Keratinocyte (primary cell): ENCODE measurements around the gene NFAT5. TPM values are rescaled to one million over a fixed set of nuclear protein-coding genes. Genes with fewer than 3 reads are reported as not detected.

Source experiments
- DNase-seq: peaks from one replicate; pipeline ENCODE4 v3.0.0-alpha.2; 2011; ENCODE audit warnings: low read depth, missing footprints, low spot score
- FAIRE-seq: peaks from 2 replicates; lab custom pipeline; 2011; peaks lifted over from hg19 to GRCh38; lab: Jason Lieb, UNC
- H2AFZ ChIP-seq: 2 replicates; pipeline ENCODE4 v1.6.0; 2012; ENCODE audit warnings: low read length, control low read depth, inconsistent platforms; ENCODE audit not compliant: control insufficient read depth
- H3K27ac ChIP-seq: 2 replicates; pipeline ENCODE4 v1.5.1; 2011; ENCODE audit warnings: low read length; ENCODE audit not compliant: control insufficient read depth, insufficient read depth
- H3K27me3 ChIP-seq: 3 replicates; pipeline ENCODE4 v1.6.0; 2011; ENCODE audit warnings: low read length; ENCODE audit not compliant: control insufficient read depth, insufficient read depth; ENCODE audit errors: extremely low read depth
- H3K36me3 ChIP-seq, 2 experiments: 2 replicates in 1 of 2; 3 replicates in 1 of 2; pipeline ENCODE4 v1.5.1; 2011; ENCODE audit warnings: low read length in 2 of 2, mild to moderate bottlenecking in 1 of 2; ENCODE audit not compliant: control insufficient read depth in 2 of 2, insufficient read depth in 2 of 2; ENCODE audit errors: extremely low read depth in 1 of 2
- H3K4me1 ChIP-seq: 3 replicates; pipeline ENCODE4 v1.5.1; 2011; ENCODE audit warnings: low read length; ENCODE audit not compliant: control insufficient read depth, insufficient read depth; ENCODE audit errors: extremely low read depth
- H3K4me2 ChIP-seq: 3 replicates; pipeline ENCODE4 v1.6.0; 2011; ENCODE audit warnings: low read depth, low read length; ENCODE audit not compliant: control insufficient read depth, insufficient read depth; ENCODE audit errors: extremely low read depth
- H3K4me3 ChIP-seq, 3 experiments: fragments of 200-600 bp in 1 of 3; sonication (generic) in 1 of 3; 2 replicates in 2 of 3; 3 replicates in 1 of 3; pipeline ENCODE4 v1.5.1; 2011 to 2016; ENCODE audit warnings: low read length in 3 of 3, mild to moderate bottlenecking in 3 of 3, control low read depth in 2 of 3, inconsistent platforms in 1 of 3, low read depth in 1 of 3, mixed read lengths in 1 of 3, mixed run types in 1 of 3, moderate library complexity in 1 of 3; ENCODE audit not compliant: control insufficient read depth in 2 of 3, insufficient read depth in 2 of 3; ENCODE audit errors: extremely low read depth in 1 of 3
- H3K79me2 ChIP-seq: 2 replicates; pipeline ENCODE4 v1.6.0; 2012; ENCODE audit warnings: low read length; ENCODE audit not compliant: control insufficient read depth, insufficient read depth
- H3K9ac ChIP-seq: 3 replicates; pipeline ENCODE4 v1.6.0; 2011; ENCODE audit warnings: low read length; ENCODE audit not compliant: control insufficient read depth, insufficient read depth; ENCODE audit errors: extremely low read depth
- H3K9me1 ChIP-seq: 3 replicates; pipeline ENCODE4 v1.6.0; 2011; ENCODE audit warnings: low read length; ENCODE audit not compliant: control insufficient read depth, insufficient read depth; ENCODE audit errors: extremely low read depth
- H3K9me3 ChIP-seq: 2 replicates; pipeline ENCODE4 v1.5.1; 2012; ENCODE audit warnings: low read depth, low read length; ENCODE audit not compliant: control insufficient read depth
- H4K20me1 ChIP-seq: 3 replicates; pipeline ENCODE4 v1.6.0; 2011; ENCODE audit warnings: low read length; ENCODE audit not compliant: control insufficient read depth, insufficient read depth; ENCODE audit errors: extremely low read depth
- CTCF ChIP-seq, 3 experiments: IDR thresholded peaks in 1 of 3; conservative IDR thresholded peaks in 1 of 3; optimal IDR thresholded peaks in 1 of 3; 2 replicates in 2 of 3; 3 replicates in 1 of 3; pipeline versions ENCODE3 to v1.5.1; 2011; ENCODE audit warnings: low read length in 3 of 3, mild to moderate bottlenecking in 3 of 3, moderate library complexity in 2 of 3, control low read depth in 1 of 3, inconsistent platforms in 1 of 3; ENCODE audit not compliant: insufficient read depth in 2 of 3; ENCODE audit errors: extremely low read depth in 1 of 3
- EZH2 ChIP-seq: IDR thresholded peaks from one replicate; pipeline ENCODE4 v1.6.1; 2012; ENCODE audit warnings: inconsistent platforms, mild to moderate bottlenecking, low read length, moderate library complexity
- dilution Hi-C: fragments of 300-500 bp; cut with MboI; formaldehyde crosslinking; loops from one replicate; pipeline ENCODE4 v1.7.0; 2020; ENCODE audit warnings: low sequenced_read_pairs; ENCODE audit not compliant: extremely low pct_ligation_motif_present
- polyA plus RNA-seq, 5 experiments: library from polyadenylated mRNA; depleted of rRNA in 3 of 5; stranded (reverse) in 3 of 5; stranded (forward) in 1 of 5; unstranded in 1 of 5; fragments of >200 nt; gene quantifications; 1 replicate in 1 of 5; 2 replicates in 3 of 5; 3 replicates in 1 of 5; pipeline versions ENCODE4 v1.2.1 to v1.2.3, GENCODE V29; 2011 to 2012; ENCODE audit warnings: missing spikeins in 2 of 5, low read depth in 1 of 5, low replicate concordance in 1 of 5

The NFAT5 gene
- polyA plus RNA-seq, 1 donor (not counting 4 experiments of a cell fraction or from before 2014, with no cell fraction given): 24.9 TPM

GRCh38 chr16:69589434-69590269 lies 23.9 kb downstream of the NFAT5 start:
- H3K27ac ChIP-seq: no peak overlapping the region
- peaks cover 93% of the 10 kb centered on the region for H3K79me2 ChIP-seq
- TF ChIP-seq CTCF (optimal IDR thresholded peaks at IDR 0.05 in 1 of 3, IDR thresholded peaks at IDR 0.05 in 1 of 3, conservative IDR thresholded peaks at IDR 0.05 in 1 of 3; ENCODE audit: extremely low read depth in 1 of 3, insufficient read depth in 2 of 3, low read length in 3 of 3) (no peak), EZH2 (no peak)
- H3K9me1 ChIP-seq: no peaks in the 10 kb centered on the region
- dilution Hi-C loops: no loop called here
- H3K4me3 ChIP-seq: no peak overlapping the region
- FAIRE-seq (no peak), DNase-seq (no peak)
- no peak overlapping the region for H3K4me2 ChIP-seq
- no peaks in the 10 kb centered on the region for H3K9me3 ChIP-seq
- H3K4me1 ChIP-seq: no peaks in the 10 kb centered on the region
- no peaks in the 10 kb centered on the region for H4K20me1 ChIP-seq
- H3K36me3 ChIP-seq: peaks cover 0 to 6% of the 10 kb centered on the region in 2 experiments
- no peak overlapping the region for H2AFZ ChIP-seq
- no peak overlapping the region for H3K9ac ChIP-seq
- no peaks in the 10 kb centered on the region for H3K27me3 ChIP-seq

- FAIRE-seq: no peak
- no peak for DNase-seq
- Histone ChIP-seq H3K4me1 (peaks cover 7% of the 10 kb centered on the region), H3K4me2 (no peak overlapping the region), H3K79me2 (peaks cover 95% of the 10 kb centered on the region), H2AFZ (no peak overlapping the region), H3K27ac (no peak overlapping the region), H3K9ac (no peak overlapping the region), H3K4me3 (no peak overlapping the region), H4K20me1 (peaks cover 2% of the 10 kb centered on the region), H3K9me3 (no peaks in the 10 kb centered on the region), H3K27me3 (no peaks in the 10 kb centered on the region), H3K36me3 (peaks cover 0 to 6% of the 10 kb centered on the region in 2 experiments), H3K9me1 (no peaks in the 10 kb centered on the region)
- dilution Hi-C loops: no loop called here
- TF ChIP-seq EZH2: no peak
- TF ChIP-seq CTCF (optimal IDR thresholded peaks at IDR 0.05 in 1 of 3, IDR thresholded peaks at IDR 0.05 in 1 of 3, conservative IDR thresholded peaks at IDR 0.05 in 1 of 3; ENCODE audit: extremely low read depth in 1 of 3, insufficient read depth in 2 of 3, low read length in 3 of 3): no peak
Measured at GRCh38 chr16:69590590-69590989, 24.8 kb downstream of the NFAT5 start.
